Testis (tissue), 2 donors: ENCODE results near the gene HIP1.

Source experiments
- POLR2A ChIP-seq: fragments of 450-650 bp; IDR thresholded peaks from one replicate; pipeline ENCODE4 v1.6.1; 2017; ENCODE audit warnings: antibody characterized with exemption, mild to moderate bottlenecking, moderate library complexity
- TF ChIP-seq, protein P1 (sequence below), 3 experiments: fragments of 450-650 bp in 2 of 3; fragments of 200-600 bp in 1 of 3; sonication (generic) in 1 of 3; IDR thresholded peaks; one replicate each; pipeline ENCODE4 v1.5.1; 2016 to 2019; ENCODE audit warnings: antibody characterized with exemption in 3 of 3, mild to moderate bottlenecking in 2 of 3, moderate library complexity in 1 of 3

DNA sequence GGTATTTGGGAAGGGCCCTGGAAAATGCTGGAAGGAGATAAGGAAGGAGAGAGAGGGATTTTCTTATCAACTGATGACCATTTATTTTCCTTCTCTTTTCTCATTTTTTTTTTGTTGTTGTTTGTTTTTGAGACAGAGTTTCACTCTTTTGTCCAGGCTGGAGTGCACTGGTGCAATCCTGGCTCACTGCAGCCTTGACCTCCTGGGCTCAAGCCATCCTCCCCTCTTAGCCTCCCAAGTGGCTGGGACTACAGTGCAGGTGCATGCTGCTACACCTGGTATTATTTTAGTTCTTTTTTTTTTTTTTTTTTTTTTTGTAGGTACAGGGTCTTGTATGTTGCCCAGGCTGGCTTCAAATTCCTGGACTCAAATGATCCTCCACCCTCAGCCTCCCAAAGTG, 52.2 kb downstream of the HIP1 start:
- TF ChIP-seq, protein P1, sequence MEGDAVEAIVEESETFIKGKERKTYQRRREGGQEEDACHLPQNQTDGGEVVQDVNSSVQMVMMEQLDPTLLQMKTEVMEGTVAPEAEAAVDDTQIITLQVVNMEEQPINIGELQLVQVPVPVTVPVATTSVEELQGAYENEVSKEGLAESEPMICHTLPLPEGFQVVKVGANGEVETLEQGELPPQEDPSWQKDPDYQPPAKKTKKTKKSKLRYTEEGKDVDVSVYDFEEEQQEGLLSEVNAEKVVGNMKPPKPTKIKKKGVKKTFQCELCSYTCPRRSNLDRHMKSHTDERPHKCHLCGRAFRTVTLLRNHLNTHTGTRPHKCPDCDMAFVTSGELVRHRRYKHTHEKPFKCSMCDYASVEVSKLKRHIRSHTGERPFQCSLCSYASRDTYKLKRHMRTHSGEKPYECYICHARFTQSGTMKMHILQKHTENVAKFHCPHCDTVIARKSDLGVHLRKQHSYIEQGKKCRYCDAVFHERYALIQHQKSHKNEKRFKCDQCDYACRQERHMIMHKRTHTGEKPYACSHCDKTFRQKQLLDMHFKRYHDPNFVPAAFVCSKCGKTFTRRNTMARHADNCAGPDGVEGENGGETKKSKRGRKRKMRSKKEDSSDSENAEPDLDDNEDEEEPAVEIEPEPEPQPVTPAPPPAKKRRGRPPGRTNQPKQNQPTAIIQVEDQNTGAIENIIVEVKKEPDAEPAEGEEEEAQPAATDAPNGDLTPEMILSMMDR (IDR thresholded peaks at IDR 0.05), result no peak
- TF ChIP-seq POLR2A, result no peak
